Smooth muscle cell (in vitro differentiated cells): ENCODE measurements around the gene LYZ. TPM values are rescaled to one million over a fixed set of nuclear protein-coding genes. Genes with fewer than 3 reads are reported as not detected.

Experiments used
- DNase-seq: peaks from one replicate; lab custom pipeline; 2025; ENCODE audit not compliant: unreplicated experiment; lab: John Stamatoyannopoulos, UW
- H2AFZ ChIP-seq: fragments of 200-600 bp; sonication (generic); 2 replicates; pipeline ENCODE4 v1.6.0; 2016; ENCODE audit warnings: antibody characterized with exemption, low read depth, mild to moderate bottlenecking
- H3F3A ChIP-seq: fragments of 200-600 bp; sonication (generic); 2 replicates; pipeline ENCODE4 v1.6.0; 2017; ENCODE audit warnings: antibody characterized with exemption, low read depth
- H3K27ac ChIP-seq: fragments of 200-600 bp; sonication (generic); 2 replicates; pipeline ENCODE4 v1.5.1; 2016; ENCODE audit warnings: low read depth, mild to moderate bottlenecking
- H3K27me3 ChIP-seq: fragments of 200-600 bp; sonication (generic); 2 replicates; pipeline ENCODE4 v1.6.1; 2016; ENCODE audit warnings: low read depth, mild to moderate bottlenecking
- H3K36me3 ChIP-seq: fragments of 200-600 bp; sonication (generic); 2 replicates; pipeline ENCODE4 v1.5.1; 2016; ENCODE audit warnings: low read depth
- H3K4me1 ChIP-seq: fragments of 200-600 bp; sonication (generic); 2 replicates; pipeline ENCODE4 v1.5.1; 2016; ENCODE audit warnings: low read depth
- H3K4me2 ChIP-seq: fragments of 200-600 bp; sonication (generic); 2 replicates; pipeline ENCODE4 v1.6.0; 2016; ENCODE audit warnings: mild to moderate bottlenecking
- H3K4me3 ChIP-seq: fragments of 200-600 bp; sonication (generic); 2 replicates; pipeline ENCODE4 v1.5.1; 2016; ENCODE audit warnings: mild to moderate bottlenecking
- H3K79me2 ChIP-seq: fragments of 200-600 bp; sonication (generic); 2 replicates; pipeline ENCODE4 v1.6.0; 2016; ENCODE audit warnings: low read depth, mild to moderate bottlenecking
- H3K9ac ChIP-seq: fragments of 200-600 bp; sonication (generic); 2 replicates; pipeline ENCODE4 v1.6.0; 2016; ENCODE audit warnings: low read depth
- H3K9me3 ChIP-seq: fragments of 200-600 bp; sonication (generic); replicated peaks from 2 replicates; pipeline ENCODE4 v1.5.1; 2016; ENCODE audit warnings: low read depth
- H4K20me1 ChIP-seq: fragments of 200-600 bp; sonication (generic); 2 replicates; pipeline ENCODE4 v1.6.0; 2016; ENCODE audit warnings: low read depth
- CTCF ChIP-seq: fragments of 200-600 bp; sonication (generic); IDR thresholded peaks from 2 replicates; pipeline ENCODE4 v1.5.1; 2017; ENCODE audit warnings: borderline replicate concordance, mild to moderate bottlenecking, antibody characterized with exemption; ENCODE audit not compliant: insufficient read depth, poor library complexity, severe bottlenecking
- WGBS: methylation state at CpG from one replicate; pipeline ENCODE4 v1.1.7; 2016; ENCODE audit warnings: low lambda C conversion rate; 5-methylcytosine and 5-hydroxymethylcytosine counted together
- polyA plus RNA-seq: library from polyadenylated mRNA; unstranded; fragments of >200 nt; fragmentation: Nextera tagmentation; extraction: Ambion mirVana; gene quantifications from 2 replicates; pipeline ENCODE4 v1.2.1, GENCODE V29; 2016
- total RNA-seq: library from RNA; depleted of rRNA; stranded (reverse); fragments of >200 nt; gene quantifications from 2 replicates; pipeline ENCODE4 v1.2.3, GENCODE V29; 2014

Gene LYZ
- total and polyA plus RNA-seq, 2 experiments from 2014 or later, result not detected

GRCh38 chr12:69351462-69352236, 3.5 kb downstream of the LYZ start:
- no peak for TF ChIP-seq CTCF
- Histone ChIP-seq H3K4me2 (no peak overlapping the region), H3K79me2 (no peaks in the 10 kb centered on the region), H3K27me3 (no peaks in the 10 kb centered on the region), H3K9ac (no peak overlapping the region), H2AFZ (no peak overlapping the region), H4K20me1 (no peaks in the 10 kb centered on the region), H3K36me3 (no peaks in the 10 kb centered on the region), H3F3A (no peaks in the 10 kb centered on the region), H3K27ac (no peak overlapping the region), H3K9me3 (no peaks in the 10 kb centered on the region), H3K4me1 (no peaks in the 10 kb centered on the region), H3K4me3 (no peak overlapping the region)
- no peak for DNase-seq
- WGBS, result 88% methylated on average over 2 of the region's 2 CpGs

DNA sequence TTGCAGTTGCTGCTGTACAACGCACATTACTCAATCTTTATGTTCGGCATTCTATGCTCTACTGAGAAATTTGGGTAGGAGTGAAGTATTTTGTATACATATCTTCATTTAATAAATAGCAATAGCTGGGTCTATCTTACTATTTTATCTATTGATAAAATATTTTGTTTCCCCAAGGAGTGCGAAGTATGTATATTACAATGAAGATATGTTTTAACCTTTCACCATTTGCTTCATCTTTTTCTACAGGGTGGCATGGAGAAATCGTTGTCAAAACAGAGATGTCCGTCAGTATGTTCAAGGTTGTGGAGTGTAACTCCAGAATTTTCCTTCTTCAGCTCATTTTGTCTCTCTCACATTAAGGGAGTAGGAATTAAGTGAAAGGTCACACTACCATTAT, 4.7 kb downstream of the LYZ start:
- H3K27me3 ChIP-seq, result no peaks in the 10 kb centered on the region
- no peak overlapping the region for H3K4me2 ChIP-seq
- H3K36me3 ChIP-seq, result no peaks in the 10 kb centered on the region
- H3K4me1 ChIP-seq, result no peaks in the 10 kb centered on the region
- H3K9me3 ChIP-seq, result no peaks in the 10 kb centered on the region
- no peaks in the 10 kb centered on the region for H3F3A ChIP-seq
- no peak for DNase-seq
- 91% methylated on average over 5 of the region's 5 CpGs for WGBS
- no peaks in the 10 kb centered on the region for H3K79me2 ChIP-seq
- H2AFZ ChIP-seq, result no peak overlapping the region
- TF ChIP-seq CTCF, result no peak
- H3K27ac ChIP-seq, result no peak overlapping the region
- no peak overlapping the region for H3K4me3 ChIP-seq
- no peak overlapping the region for H3K9ac ChIP-seq
- no peaks in the 10 kb centered on the region for H4K20me1 ChIP-seq

- H3K4me3 ChIP-seq, result no peak overlapping the region
- no peaks in the 10 kb centered on the region for H3K36me3 ChIP-seq
- no peak for DNase-seq
- no peak overlapping the region for H3K4me2 ChIP-seq
- H3K9me3 ChIP-seq, result no peaks in the 10 kb centered on the region
- H2AFZ ChIP-seq, result no peak overlapping the region
- H3K4me1 ChIP-seq, result peaks cover 2% of the 10 kb centered on the region
- no peaks in the 10 kb centered on the region for H3K79me2 ChIP-seq
- TF ChIP-seq CTCF, result no peak
- H3K27ac ChIP-seq, result no peak overlapping the region
- H3F3A ChIP-seq, result peaks cover 5% of the 10 kb centered on the region
- no peaks in the 10 kb centered on the region for H4K20me1 ChIP-seq
- H3K9ac ChIP-seq, result no peak overlapping the region
- no peaks in the 10 kb centered on the region for H3K27me3 ChIP-seq
- WGBS, result 92% methylated on average over 1 of the region's 1 CpG
Observed at GRCh38 chr12:69354172-69354555, 6.0 kb downstream of the LYZ start.
